Endothelial cell of umbilical vein (primary cell): ENCODE data around the gene MED15.

Experiments
- EZH2 ChIP-seq: IDR thresholded peaks from 2 replicates; pipeline ENCODE4 v1.6.1; 2012; ENCODE audit warnings: borderline replicate concordance, low read depth, mild to moderate bottlenecking, moderate library complexity, low read length, inconsistent platforms; ENCODE audit not compliant: severe bottlenecking
- GATA2 ChIP-seq: IDR thresholded peaks from 2 replicates; pipeline ENCODE4 v1.7.0; 2011; ENCODE audit warnings: low read depth, mild to moderate bottlenecking, moderate library complexity, mixed read lengths, low read length; ENCODE audit not compliant: insufficient read length, insufficient read depth
- MYC ChIP-seq: IDR thresholded peaks from one replicate; pipeline ENCODE4 v1.6.1; 2011; ENCODE audit warnings: mild to moderate bottlenecking, low read depth, low read length
- POLR2A ChIP-seq: IDR thresholded peaks from 2 replicates; pipeline ENCODE4 v1.6.1; 2012; ENCODE audit warnings: low read depth, mild to moderate bottlenecking, control low read depth, low read length
- POLR2AphosphoS5 ChIP-seq: IDR thresholded peaks from 2 replicates; pipeline ENCODE4 v1.6.1; 2012; ENCODE audit warnings: low read depth, mild to moderate bottlenecking, control low read depth, low read length, moderate library complexity; ENCODE audit not compliant: insufficient read depth
- TF ChIP-seq, protein P1 (sequence below), 2 donors: IDR thresholded peaks; 1 replicate in 1 of 2; 2 replicates in 1 of 2; pipeline ENCODE4 v1.5.1; 2011; ENCODE audit warnings: low read length in 2 of 2, mild to moderate bottlenecking in 2 of 2, moderate library complexity in 2 of 2, control low read depth in 1 of 2, inconsistent platforms in 1 of 2, low read depth in 1 of 2; ENCODE audit not compliant: insufficient read depth in 1 of 2; ENCODE audit errors: extremely low read depth in 1 of 2
- TF ChIP-seq, protein P2 (sequence below): IDR thresholded peaks from 2 replicates; pipeline ENCODE4 v1.6.1; 2011; ENCODE audit not compliant: insufficient read depth, insufficient read length

DNA sequence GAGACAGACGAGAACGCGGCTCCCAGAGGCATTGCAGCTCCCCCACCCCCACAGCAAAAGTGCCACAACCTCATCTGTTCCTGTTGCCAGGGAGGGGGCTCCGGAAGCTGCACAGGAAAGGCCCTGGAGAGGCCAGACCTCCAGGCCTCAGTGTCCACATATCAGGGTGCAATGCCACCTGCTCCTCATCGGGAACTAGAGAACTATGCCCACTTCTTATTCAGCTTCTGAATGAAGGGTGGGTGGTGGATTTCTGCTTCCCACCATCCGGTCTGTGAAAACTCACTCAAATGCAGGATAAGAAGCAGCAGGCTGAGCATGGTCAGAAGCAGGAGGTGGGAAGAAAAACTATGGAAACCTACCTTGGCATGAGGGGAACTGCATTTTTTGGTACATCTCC is 105.9 kb downstream of the MED15 start:
- TF ChIP-seq, protein P1, sequence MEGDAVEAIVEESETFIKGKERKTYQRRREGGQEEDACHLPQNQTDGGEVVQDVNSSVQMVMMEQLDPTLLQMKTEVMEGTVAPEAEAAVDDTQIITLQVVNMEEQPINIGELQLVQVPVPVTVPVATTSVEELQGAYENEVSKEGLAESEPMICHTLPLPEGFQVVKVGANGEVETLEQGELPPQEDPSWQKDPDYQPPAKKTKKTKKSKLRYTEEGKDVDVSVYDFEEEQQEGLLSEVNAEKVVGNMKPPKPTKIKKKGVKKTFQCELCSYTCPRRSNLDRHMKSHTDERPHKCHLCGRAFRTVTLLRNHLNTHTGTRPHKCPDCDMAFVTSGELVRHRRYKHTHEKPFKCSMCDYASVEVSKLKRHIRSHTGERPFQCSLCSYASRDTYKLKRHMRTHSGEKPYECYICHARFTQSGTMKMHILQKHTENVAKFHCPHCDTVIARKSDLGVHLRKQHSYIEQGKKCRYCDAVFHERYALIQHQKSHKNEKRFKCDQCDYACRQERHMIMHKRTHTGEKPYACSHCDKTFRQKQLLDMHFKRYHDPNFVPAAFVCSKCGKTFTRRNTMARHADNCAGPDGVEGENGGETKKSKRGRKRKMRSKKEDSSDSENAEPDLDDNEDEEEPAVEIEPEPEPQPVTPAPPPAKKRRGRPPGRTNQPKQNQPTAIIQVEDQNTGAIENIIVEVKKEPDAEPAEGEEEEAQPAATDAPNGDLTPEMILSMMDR (IDR thresholded peaks at IDR 0.05; ENCODE audit: extremely low read depth in 1 of 2, insufficient read depth in 1 of 2, low read depth in 1 of 2, low read length in 2 of 2), result no peak
- TF ChIP-seq POLR2A (no peak), GATA2 (no peak), MYC (no peak), POLR2AphosphoS5 (no peak), EZH2 (no peak)
- TF ChIP-seq, protein P2, sequence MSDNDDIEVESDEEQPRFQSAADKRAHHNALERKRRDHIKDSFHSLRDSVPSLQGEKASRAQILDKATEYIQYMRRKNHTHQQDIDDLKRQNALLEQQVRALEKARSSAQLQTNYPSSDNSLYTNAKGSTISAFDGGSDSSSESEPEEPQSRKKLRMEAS, result no peak
